GM21529 (cell line): ENCODE measurements around the gene IL23A.
A peak's percentile ranks its signal among the peaks of the same experiment; 100 is the strongest.
"Not testable (repeated sequence)": the region's sequence is repeated elsewhere in the genome, so short reads cannot be mapped to it uniquely, and the experiment has no call there.

Experiments
- ATAC-seq: cut with Tn5 transposase; IDR thresholded peaks from one replicate; pipeline ENCODE4 v1.9.1; 2021; ENCODE audit not compliant: unreplicated experiment

IL23A gene

DNA sequence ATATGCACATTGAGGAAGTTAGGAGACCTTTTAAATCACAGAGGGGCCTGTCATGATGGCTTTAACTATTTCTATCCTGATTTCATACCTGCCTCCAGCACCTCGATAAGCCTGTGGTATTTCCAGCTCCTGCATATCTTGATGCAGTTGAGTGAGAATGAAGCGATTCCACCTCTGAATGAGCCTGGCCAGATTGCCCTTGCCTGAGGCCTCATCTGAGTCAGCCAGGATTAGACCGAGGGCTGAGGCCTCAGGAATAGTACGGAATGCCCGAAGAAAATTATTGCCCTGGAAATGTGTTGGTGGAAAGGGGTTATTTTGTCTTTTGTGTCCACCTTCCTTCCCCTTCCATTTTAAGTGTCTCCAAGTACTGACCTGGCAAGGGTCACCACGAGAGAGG lies 14.5 kb upstream of the IL23A start:
- ATAC-seq = no peak

DNA sequence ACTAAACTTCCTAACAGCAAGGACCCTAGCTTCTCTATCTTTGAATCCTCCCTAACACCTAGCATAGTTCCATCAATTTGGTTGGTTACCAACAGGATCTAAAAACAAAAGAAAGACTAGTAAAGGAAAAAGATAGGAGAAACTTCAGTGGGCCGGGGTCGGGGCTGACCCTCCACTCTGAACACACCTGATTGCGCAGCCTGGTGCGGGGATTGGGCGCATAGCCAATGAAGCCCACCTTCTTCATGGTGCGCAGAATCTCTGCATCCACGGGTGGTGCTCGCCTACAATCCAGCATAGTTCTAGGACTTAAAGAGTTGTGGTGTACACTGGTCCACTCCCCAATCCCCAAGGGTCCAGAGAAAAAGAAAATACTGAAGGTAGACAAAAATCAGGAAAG lies 12.6 kb upstream of the IL23A start:
- no peak for ATAC-seq

DNA sequence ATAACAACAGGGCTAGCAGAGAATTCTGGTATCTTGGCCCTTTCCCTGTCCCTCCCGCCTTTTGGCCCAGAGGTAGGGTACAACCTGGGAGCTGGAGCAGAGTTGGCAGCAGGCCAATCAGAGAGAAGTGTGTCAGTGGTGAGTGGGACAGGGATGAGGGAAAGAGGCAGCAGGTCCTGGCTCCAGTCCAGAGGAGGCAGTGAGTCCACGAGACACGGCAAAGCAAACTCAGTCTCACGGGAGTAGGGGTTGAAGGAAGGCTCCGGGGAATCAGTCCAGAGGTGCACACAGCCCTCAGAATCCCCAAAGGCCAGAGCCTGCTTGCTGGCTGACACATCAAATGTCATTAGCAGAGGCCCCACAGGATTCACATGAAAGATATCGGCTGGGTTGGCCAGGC lies 12.2 kb upstream of the IL23A start:
- no peak for ATAC-seq

- ATAC-seq = no peak
These were observed 7.7 kb upstream of the IL23A start for GRCh38 chr12:56330936-56331490.

DNA sequence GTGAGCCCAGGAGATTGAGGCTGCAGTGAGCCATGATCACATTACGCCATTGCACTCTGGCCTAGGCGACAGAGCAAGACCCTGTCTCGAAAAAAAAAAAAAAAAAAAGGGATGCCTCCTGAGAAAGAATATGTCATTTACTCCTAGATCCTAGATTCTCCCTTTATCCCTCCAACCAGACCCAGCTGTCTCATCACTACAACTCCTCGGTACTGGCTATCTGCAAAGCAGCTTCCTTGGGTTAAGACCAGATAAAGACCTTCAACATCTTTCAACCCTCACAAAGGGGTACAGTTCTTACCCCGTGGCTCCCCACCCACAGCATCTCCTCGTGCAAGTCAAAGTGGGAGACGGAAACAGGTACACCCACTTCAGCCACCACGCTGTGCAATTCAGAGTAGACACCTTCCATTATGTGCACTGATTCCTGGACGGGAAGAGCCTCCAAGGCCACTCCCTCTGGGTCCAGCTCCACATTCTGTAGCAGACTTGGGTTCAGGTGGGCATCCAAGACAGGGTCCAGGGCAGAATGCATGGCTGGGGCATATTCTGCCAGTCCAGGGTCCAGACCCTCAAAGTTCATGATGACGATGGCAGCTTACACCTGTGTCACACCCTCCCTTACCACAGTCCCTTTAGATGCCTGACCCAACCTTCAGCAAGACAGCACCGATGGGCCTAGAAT lies 6.0 kb upstream of the IL23A start:
- ATAC-seq = no peak

- no peak for ATAC-seq
These were observed 5.4 kb upstream of the IL23A start for GRCh38 chr12:56333197-56333678.

- peak; percentile 96 for ATAC-seq
These were observed 4.8 kb upstream of the IL23A start, which contains the start of gene PAN2 for GRCh38 chr12:56333679-56334489. Gene PAN2, minus strand, starts transcription at chr12:56334000. Its CDS starts 906 bp downstream, at chr12:56333094.

DNA sequence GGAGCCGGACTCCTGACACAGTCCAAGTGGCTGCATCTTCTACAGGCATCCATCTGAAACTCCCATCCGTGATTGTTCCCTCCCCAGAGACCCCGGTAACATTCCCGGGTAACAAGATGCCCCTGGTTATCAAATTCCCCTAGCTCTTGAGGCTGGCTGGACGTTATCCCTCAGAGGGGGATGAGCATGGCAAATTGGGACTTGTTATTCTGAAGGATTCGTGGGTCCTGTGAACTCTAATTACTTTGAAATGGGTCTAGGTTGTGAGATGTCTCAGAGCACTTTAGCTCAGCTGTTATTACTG lies 4.2 kb upstream of the IL23A start:
- no peak for ATAC-seq

GRCh38 chr12:56335527-56335926 lies 3.2 kb upstream of the IL23A start:
- not testable (repeated sequence) for ATAC-seq

- ATAC-seq = no peak
These were observed 2.1 kb upstream of the IL23A start for GRCh38 chr12:56336361-56337167.

DNA sequence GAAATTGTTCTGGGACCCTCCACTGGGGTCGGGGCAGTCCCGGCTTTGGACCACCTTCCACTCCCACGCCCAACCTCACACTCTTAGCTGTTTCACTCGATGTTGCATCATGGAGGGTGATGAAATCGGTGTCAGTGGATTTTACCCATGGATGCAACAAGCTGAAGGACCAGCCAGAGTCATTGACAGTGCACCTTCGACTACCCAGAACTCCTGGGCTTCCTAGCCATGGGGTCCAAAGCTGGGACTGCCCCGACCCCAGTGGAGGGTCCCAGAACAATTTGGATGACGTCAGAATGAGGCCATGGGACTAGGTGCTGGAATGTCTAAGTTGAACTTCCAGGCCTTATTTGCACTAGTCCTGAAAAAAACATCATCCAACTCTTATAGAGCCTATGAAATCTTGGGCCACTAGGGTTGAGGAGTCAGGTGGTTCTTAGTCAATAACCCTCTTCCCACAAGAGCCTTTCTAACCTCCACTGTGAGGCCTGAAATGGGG lies 882 bp upstream of the IL23A start:
- no peak for ATAC-seq

DNA sequence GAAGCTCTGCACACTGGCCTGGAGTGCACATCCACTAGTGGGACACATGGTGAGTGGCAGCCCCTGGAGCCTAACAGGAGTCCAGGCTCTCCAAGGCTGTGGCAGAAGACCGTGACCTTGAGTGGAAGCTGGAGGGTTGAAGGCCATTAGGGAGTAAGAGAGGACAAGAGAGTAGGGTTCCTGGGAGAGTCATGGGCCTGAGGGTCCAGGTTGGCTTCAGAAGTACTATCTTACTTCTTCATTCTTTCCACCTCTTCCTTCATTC lies 406 bp downstream of the IL23A start:
- ATAC-seq = no peak

- no peak for ATAC-seq
These were observed 2.9 kb downstream of the IL23A start for GRCh38 chr12:56341616-56342015.

GRCh38 chr12:56342290-56342689 lies 3.6 kb downstream of the IL23A start:
- not testable (repeated sequence) for ATAC-seq

DNA sequence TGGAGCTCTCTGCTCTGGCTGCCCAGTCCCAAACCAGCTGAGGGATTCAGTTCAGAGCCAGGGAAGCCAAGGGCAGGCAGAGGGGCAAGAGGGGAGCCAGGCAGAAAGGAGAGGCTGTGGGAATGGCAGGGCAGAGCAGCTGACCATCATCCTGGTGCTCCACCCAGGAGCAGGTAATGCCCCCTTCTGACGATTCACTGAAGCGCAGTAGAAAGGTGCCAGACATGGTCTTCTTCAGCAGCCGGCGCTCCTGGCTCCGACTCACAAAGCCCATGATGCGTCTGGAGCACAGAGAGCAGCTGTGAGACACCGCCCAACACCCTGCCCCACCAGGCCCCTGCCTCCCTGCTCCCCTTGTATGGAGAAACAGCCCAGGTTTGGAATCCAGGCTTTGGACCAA lies 8.0 kb downstream of the IL23A start:
- no peak for ATAC-seq

DNA sequence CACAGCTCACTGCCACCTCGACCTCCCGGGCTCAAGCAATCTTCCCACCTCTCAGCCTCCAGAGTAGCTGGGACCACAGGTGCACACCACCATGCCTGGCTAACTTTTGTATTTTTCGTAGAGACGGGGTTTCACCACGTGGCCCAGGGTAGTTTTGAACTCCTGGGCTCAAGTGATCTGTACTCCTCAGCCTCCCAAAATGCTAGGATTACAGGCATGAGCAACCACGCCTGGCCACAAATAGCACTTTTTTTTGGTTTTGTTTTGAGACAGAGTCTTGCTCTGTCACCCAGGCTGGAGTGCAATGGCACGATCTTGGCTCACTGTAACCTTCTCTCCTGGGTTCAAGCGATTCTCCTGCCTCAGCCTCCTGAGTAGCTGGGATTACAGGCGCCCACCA lies 8.6 kb downstream of the IL23A start:
- not testable (repeated sequence) for ATAC-seq

- no peak for ATAC-seq
These were observed 10.1 kb downstream of the IL23A start for GRCh38 chr12:56348776-56349175.

GRCh38 chr12:56350662-56351061 lies 12.0 kb downstream of the IL23A start:
- ATAC-seq = no peak

DNA sequence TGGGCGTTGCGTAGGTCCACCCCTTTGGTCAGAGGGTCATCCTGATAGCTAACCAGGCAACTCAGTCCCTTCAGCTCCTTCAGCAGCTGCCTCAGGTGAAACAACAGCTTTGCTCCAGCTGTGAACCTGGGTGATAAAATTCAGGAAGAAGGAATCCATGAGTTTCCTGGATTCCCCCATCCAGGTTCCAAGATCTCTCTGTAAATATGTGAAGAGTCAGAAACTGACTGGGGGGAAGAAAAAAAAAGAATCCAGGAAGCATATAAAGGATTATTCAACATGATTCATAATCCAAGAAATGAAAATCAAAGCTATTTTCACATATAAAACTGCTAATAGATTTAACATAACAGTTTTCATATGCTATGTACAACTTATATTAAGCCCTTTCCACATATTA lies 12.6 kb downstream of the IL23A start:
- no peak for ATAC-seq

GRCh38 chr12:56358836-56359532 lies 20.3 kb downstream of the IL23A start:
- ATAC-seq = no peak
